K562 (cell line): ENCODE data around the gene SH2D3A. TPM values are rescaled to one million over a fixed set of nuclear protein-coding genes. Genes with fewer than 3 reads are reported as not detected.

ENCODE experiments used
- CSDE1 ChIP-seq, 2 experiments: fragments of 450-650 bp; IDR thresholded peaks; 2 replicates each; pipeline ENCODE4 v1.6.1; 2016; ENCODE audit warnings: mild to moderate bottlenecking in 1 of 2
- DACH1 ChIP-seq: fragments of 450-650 bp; IDR thresholded peaks from 2 replicates; pipeline ENCODE4 v1.6.1; 2018; ENCODE audit not compliant: partially characterized antibody
- FIP1L1 ChIP-seq: fragments of 200-400 bp; formaldehyde crosslinking; IDR thresholded peaks from 2 replicates; pipeline ENCODE4 v1.6.1; 2018; ENCODE audit warnings: mild to moderate bottlenecking, low read depth, low read length; ENCODE audit not compliant: poor library complexity, severe bottlenecking
- FOXK1 ChIP-seq: sonication (generic); formaldehyde crosslinking; IDR thresholded peaks from 2 replicates; pipeline ENCODE4 v1.8.0; 2022; ENCODE audit warnings: missing genetic modification reagents, mild to moderate bottlenecking, borderline replicate concordance
- HDAC1 ChIP-seq, 2 experiments: fragments of 450-650 bp; IDR thresholded peaks; 2 replicates each; pipeline ENCODE4 v1.6.1; 2016 to 2017; ENCODE audit warnings: inconsistent platforms in 1 of 2, mild to moderate bottlenecking in 1 of 2, moderate library complexity in 1 of 2
- HMGN3 ChIP-seq: IDR thresholded peaks from 2 replicates; pipeline ENCODE4 v1.6.1; 2011; ENCODE audit warnings: borderline replicate concordance, low read depth, mild to moderate bottlenecking, mixed read lengths, low read length; ENCODE audit not compliant: insufficient read length; ENCODE audit errors: extremely low read depth
- ILF3 ChIP-seq: fragments of 450-650 bp; IDR thresholded peaks from 2 replicates; pipeline ENCODE4 v1.6.1; 2018; ENCODE audit warnings: antibody characterized with exemption, mild to moderate bottlenecking, moderate library complexity, borderline replicate concordance
- JUND ChIP-seq, 2 experiments: IDR thresholded peaks; 2 replicates in 1 of 2; 3 replicates in 1 of 2; pipeline ENCODE4 v1.6.1; 2011; ENCODE audit warnings: borderline replicate concordance in 2 of 2, low read depth in 2 of 2, low read length in 2 of 2, improper control_type of control experiment in 1 of 2, missing biosample characterization in 1 of 2, missing genetic modification characterization in 1 of 2, missing genetic modification reagents in 1 of 2
- LCOR ChIP-seq: sonication (generic); formaldehyde crosslinking; IDR thresholded peaks from 2 replicates; pipeline ENCODE4 v1.8.0; 2022; ENCODE audit warnings: mild to moderate bottlenecking, missing genetic modification reagents
- MXI1 ChIP-seq: IDR thresholded peaks from 2 replicates; pipeline ENCODE4 v1.6.1; 2011; ENCODE audit warnings: low read depth, mild to moderate bottlenecking, improper control_type of control experiment, low read length
- NCOR1 ChIP-seq: fragments of 450-650 bp; IDR thresholded peaks from 2 replicates; pipeline ENCODE4 v1.6.1; 2016; ENCODE audit warnings: mild to moderate bottlenecking, moderate library complexity
- NEUROD1 ChIP-seq: fragments of 150-350 bp; IDR thresholded peaks from 2 replicates; pipeline ENCODE4 v1.6.1; 2014; ENCODE audit warnings: borderline replicate concordance, low read length, low read depth; ENCODE audit not compliant: partially characterized antibody
- NFIC ChIP-seq: fragments of 450-650 bp; IDR thresholded peaks from 2 replicates; pipeline ENCODE4 v1.6.1; 2017; ENCODE audit warnings: mild to moderate bottlenecking, inconsistent platforms
- NFRKB ChIP-seq: fragments of 450-650 bp; IDR thresholded peaks from 2 replicates; pipeline ENCODE4 v1.6.1; 2016; ENCODE audit warnings: low read depth
- NR0B1 ChIP-seq: fragments of 450-650 bp; IDR thresholded peaks from one replicate; pipeline ENCODE4 v1.6.1; 2018; ENCODE audit warnings: mild to moderate bottlenecking, moderate library complexity; ENCODE audit not compliant: partially characterized antibody
- PCBP1 ChIP-seq: fragments of 200-400 bp; formaldehyde crosslinking; IDR thresholded peaks from 2 replicates; pipeline ENCODE4 v1.6.1; 2018; ENCODE audit warnings: mild to moderate bottlenecking, low read depth, low read length; ENCODE audit not compliant: poor library complexity, severe bottlenecking
- SMC3 ChIP-seq: conservative IDR thresholded peaks from 2 replicates; pipeline ENCODE4 v1.6.1; 2011; ENCODE audit warnings: low read depth, low read length, improper control_type of control experiment; ENCODE audit not compliant: insufficient read depth
- THAP7 ChIP-seq: fragments of 250-450 bp; sonication (Bioruptor Pico); IDR thresholded peaks from 2 replicates; pipeline ENCODE4 v1.5.0; 2021
- ZBTB17 ChIP-seq: fragments of 450-650 bp; formaldehyde crosslinking; IDR thresholded peaks from 2 replicates; pipeline ENCODE4 v1.4.0; 2020; ENCODE audit warnings: mild to moderate bottlenecking
- ZC3H8 ChIP-seq: fragments of 450-650 bp; IDR thresholded peaks from 2 replicates; pipeline ENCODE4 v1.6.1; 2017
- ZNF217 ChIP-seq: sonication (generic); formaldehyde crosslinking; IDR thresholded peaks from 2 replicates; pipeline ENCODE4 v1.8.0; 2022; ENCODE audit warnings: mild to moderate bottlenecking, missing genetic modification reagents
- ZNF431 ChIP-seq: sonication (generic); formaldehyde crosslinking; IDR thresholded peaks from 2 replicates; pipeline ENCODE4 v1.8.0; 2022; ENCODE audit warnings: mild to moderate bottlenecking, missing genetic modification reagents
- ZNF639 ChIP-seq, 2 experiments: fragments of 200-800 bp in 1 of 2; sonication (Bioruptor generic) in 1 of 2; sonication (generic) in 1 of 2; formaldehyde crosslinking in 1 of 2; IDR thresholded peaks in 1 of 2; conservative IDR thresholded peaks in 1 of 2; 2 replicates each; pipeline versions ENCODE4 v1.5.0 to v1.6.1; 2016 to 2020; ENCODE audit warnings: missing compliant biosample characterization in 1 of 2, missing genetic modification characterization in 1 of 2, missing genetic modification reagents in 1 of 2
- ZNF766 ChIP-seq: fragments of 200-800 bp; sonication (Bioruptor generic); conservative IDR thresholded peaks from 2 replicates; pipeline ENCODE4 v1.6.1; 2016; ENCODE audit warnings: missing genetic modification characterization, missing compliant biosample characterization
- polyA plus RNA-seq, 8 experiments: library from polyadenylated mRNA; depleted of rRNA in 4 of 8; stranded (reverse) in 5 of 8; unstranded in 3 of 8; fragments of >200 nt; fragmentation: Nextera tagmentation in 2 of 8; fragmentation: Illumina TruSeq in 1 of 8; extraction: Ambion mirVana in 2 of 8; extraction: Trizol in 1 of 8; gene quantifications; 2 replicates each; pipeline versions ENCODE4 v1.2.1 to v1.2.3, GENCODE V29; 2011 to 2014; ENCODE audit warnings: inconsistent platforms in 1 of 8, missing spikeins in 1 of 8
- total RNA-seq, 7 experiments: library from RNA; depleted of rRNA in 6 of 7; stranded (reverse); fragments of >200 nt in 6 of 7; fragmentation: Illumina TruSeq in 2 of 7; extraction: Trizol in 2 of 7; gene quantifications; 2 replicates each; pipeline versions ENCODE4 v1.2.1 to v1.2.3, GENCODE V29; 2011 to 2021; ENCODE audit warnings: low replicate concordance in 1 of 7

Gene SH2D3A
- total and polyA plus RNA-seq, 9 of the 15 experiments (the other 6 are each of a cell fraction or from before 2014, with no cell fraction given) = 0.75 to 26.3 (median 8.9) TPM

GRCh38 chr19:6753178-6754031 is 13.8 kb downstream of the SH2D3A start (continued):
- TF ChIP-seq NR0B1 (no peak), MXI1 (peak; percentile 68; the same call in 1 of the 2 replicates), ZNF217 (CRISPR knock-in tag) (no peak), NEUROD1 (no peak), ILF3 (no peak), NFRKB (no peak), HMGN3 (peak; percentile 95), THAP7 (no peak), NCOR1 (peak; percentile 19; the same call in 1 of the 2 replicates), ZBTB17 (CRISPR knock-in tag) (0 out of 2 replicates have a peak, but pooled peaks have one; percentile 61), ZNF766 (CRISPR knock-in tag) (0 out of 2 replicates have a peak, but pooled peaks have one; percentile 33), PCBP1 (no peak), ZNF431 (CRISPR knock-in tag) (peak; percentile 84), FOXK1 (CRISPR knock-in tag) (0 out of 2 replicates have a peak, but pooled peaks have one; percentile 36), SMC3 (peak; percentile 57), DACH1 (peak; percentile 29), LCOR (CRISPR knock-in tag) (peak; percentile 90), FIP1L1 (peak; percentile 68), NFIC (peak; percentile 41), JUND (IDR thresholded peaks at IDR 0.05; ENCODE audit: borderline replicate concordance, low read depth, low read length) (peak; percentile 59), JUND (tag; IDR thresholded peaks at IDR 0.05; ENCODE audit: borderline replicate concordance, low read depth, low read length) (peak; percentile 67; the same call in 1 of the 3 replicates), ZC3H8 (no peak), ZNF639 (CRISPR knock-in tag; conservative IDR thresholded peaks at IDR 0.05 in 1 of 2, IDR thresholded peaks at IDR 0.05 in 1 of 2) (no peak), CSDE1 (IDR thresholded peaks at IDR 0.05) (no peak), HDAC1 (IDR thresholded peaks at IDR 0.05) (peak in 1 of 2 experiments; percentile 97; a peak in 2 of 4 replicates)
